HepG2 (cell line): Measurements from ENCODE around the gene VTI1B. TPM values are rescaled to one million over a fixed set of nuclear protein-coding genes. Genes with fewer than 3 reads are reported as not detected.

Source experiments
- BCLAF1 ChIP-seq: fragments of 450-650 bp; IDR thresholded peaks from 2 replicates; pipeline ENCODE4 v1.6.1; 2017; ENCODE audit warnings: mild to moderate bottlenecking
- CENPX ChIP-seq: sonication (generic); formaldehyde crosslinking; IDR thresholded peaks from 2 replicates; pipeline ENCODE4 v1.9.0; 2021; ENCODE audit warnings: mild to moderate bottlenecking, missing genetic modification reagents, moderate library complexity
- FIP1L1 ChIP-seq: fragments of 200-400 bp; formaldehyde crosslinking; IDR thresholded peaks from 2 replicates; pipeline ENCODE4 v1.6.1; 2018; ENCODE audit warnings: low read depth, mild to moderate bottlenecking, low read length, moderate library complexity, borderline replicate concordance; ENCODE audit not compliant: insufficient read depth
- GATAD1 ChIP-seq: IDR thresholded peaks from 2 replicates; pipeline ENCODE4 v1.6.1; 2016; ENCODE audit warnings: missing genetic modification reagents, missing compliant biosample characterization
- GATAD2A ChIP-seq: IDR thresholded peaks from 2 replicates; pipeline ENCODE4 v1.6.1; 2016
- HBP1 ChIP-seq: IDR thresholded peaks from 2 replicates; pipeline ENCODE4 v1.6.1; 2016; ENCODE audit warnings: low read depth, control low read depth
- JUNB ChIP-seq: sonication (generic); formaldehyde crosslinking; IDR thresholded peaks from 2 replicates; pipeline ENCODE4 v1.8.0; 2022; ENCODE audit warnings: missing genetic modification reagents, mild to moderate bottlenecking, borderline replicate concordance
- NFKB2 ChIP-seq: sonication (generic); formaldehyde crosslinking; IDR thresholded peaks from 2 replicates; pipeline ENCODE4 v1.4.0; 2020; ENCODE audit warnings: missing genetic modification reagents, borderline replicate concordance
- NFYC ChIP-seq: IDR thresholded peaks from 2 replicates; pipeline ENCODE4 v1.6.1; 2016; ENCODE audit warnings: missing genetic modification reagents, missing compliant biosample characterization
- NKX3-1 ChIP-seq: sonication (generic); formaldehyde crosslinking; IDR thresholded peaks from 2 replicates; pipeline ENCODE4 v1.5.0; 2020; ENCODE audit warnings: missing genetic modification reagents
- NR2C2 ChIP-seq: sonication (generic); formaldehyde crosslinking; IDR thresholded peaks from 2 replicates; pipeline ENCODE4 v1.4.0; 2020; ENCODE audit warnings: missing genetic modification reagents, mild to moderate bottlenecking, moderate library complexity, borderline replicate concordance
- NR3C1 ChIP-seq: sonication (generic); formaldehyde crosslinking; IDR thresholded peaks from 2 replicates; pipeline ENCODE4 v1.4.0; 2020; ENCODE audit warnings: missing genetic modification reagents
- REL ChIP-seq: sonication (generic); formaldehyde crosslinking; conservative IDR thresholded peaks from 2 replicates; pipeline ENCODE4 v1.8.0; 2022; ENCODE audit warnings: mild to moderate bottlenecking, missing genetic modification reagents, moderate library complexity
- SAFB2 ChIP-seq: sonication (generic); formaldehyde crosslinking; IDR thresholded peaks from 2 replicates; pipeline ENCODE4 v1.5.1; 2020; ENCODE audit warnings: missing genetic modification reagents, low read depth, mild to moderate bottlenecking, borderline replicate concordance
- SNAPC2 ChIP-seq: sonication (generic); formaldehyde crosslinking; IDR thresholded peaks from 2 replicates; pipeline ENCODE4 v1.8.1; 2022; ENCODE audit warnings: mild to moderate bottlenecking, missing genetic modification reagents
- TEAD3 ChIP-seq: optimal IDR thresholded peaks from 2 replicates; pipeline ENCODE3; 2016; ENCODE audit warnings: borderline replicate concordance
- TRIM24 ChIP-seq: sonication (generic); formaldehyde crosslinking; IDR thresholded peaks from 2 replicates; pipeline ENCODE4 v1.8.0; 2022; ENCODE audit warnings: mild to moderate bottlenecking, missing genetic modification reagents
- U2AF2 ChIP-seq: fragments of 200-400 bp; formaldehyde crosslinking; IDR thresholded peaks from 2 replicates; pipeline ENCODE4 v1.6.1; 2017; ENCODE audit warnings: low read depth, mild to moderate bottlenecking, low read length
- WIZ ChIP-seq: sonication (generic); formaldehyde crosslinking; IDR thresholded peaks from 2 replicates; pipeline ENCODE4 v1.5.1; 2020; ENCODE audit warnings: mild to moderate bottlenecking, missing genetic modification reagents
- XRCC5 ChIP-seq: fragments of 200-400 bp; formaldehyde crosslinking; optimal IDR thresholded peaks from 2 replicates; pipeline ENCODE3; 2017; ENCODE audit warnings: mild to moderate bottlenecking, low read length
- YEATS4 ChIP-seq: sonication (generic); formaldehyde crosslinking; IDR thresholded peaks from 2 replicates; pipeline ENCODE4 v1.4.0; 2020; ENCODE audit warnings: missing genetic modification reagents, borderline replicate concordance
- ZFAT ChIP-seq: sonication (generic); formaldehyde crosslinking; conservative IDR thresholded peaks from 2 replicates; pipeline ENCODE4 v1.8.1; 2023; ENCODE audit warnings: missing genetic modification reagents, inconsistent platforms
- ZFP1 ChIP-seq: IDR thresholded peaks from 2 replicates; pipeline ENCODE4 v1.6.1; 2016
- ZNF136 ChIP-seq: sonication (generic); formaldehyde crosslinking; IDR thresholded peaks from 2 replicates; pipeline ENCODE4 v1.8.1; 2022; ENCODE audit warnings: low read depth, mild to moderate bottlenecking, moderate library complexity, missing genetic modification reagents
- ZNF24 ChIP-seq: fragments of 450-650 bp; IDR thresholded peaks from 2 replicates; pipeline ENCODE4 v1.6.1; 2017; ENCODE audit warnings: antibody characterized with exemption, mild to moderate bottlenecking
- ZNF33B ChIP-seq: sonication (generic); formaldehyde crosslinking; IDR thresholded peaks from 2 replicates; pipeline ENCODE4 v1.5.1; 2020; ENCODE audit warnings: mild to moderate bottlenecking, missing genetic modification reagents
- ZNF678 ChIP-seq: sonication (generic); formaldehyde crosslinking; IDR thresholded peaks from 2 replicates; pipeline ENCODE4 v1.4.0; 2020; ENCODE audit warnings: mild to moderate bottlenecking, missing genetic modification reagents
- ZNF83 ChIP-seq: sonication (generic); formaldehyde crosslinking; IDR thresholded peaks from 2 replicates; pipeline ENCODE4 v1.4.0; 2020; ENCODE audit warnings: missing genetic modification reagents, mild to moderate bottlenecking, borderline replicate concordance
- polyA plus RNA-seq, 8 experiments: library from polyadenylated mRNA; depleted of rRNA in 3 of 8; stranded (reverse) in 7 of 8; unstranded in 1 of 8; fragments of >200 nt; fragmentation: Illumina TruSeq in 4 of 8; extraction: Trizol in 4 of 8; gene quantifications; 2 replicates each; pipeline versions ENCODE4 v1.2.1 to v1.2.3, GENCODE V29; 2011 to 2016; ENCODE audit warnings: low read depth in 4 of 8, missing spikeins in 1 of 8, mixed read lengths in 1 of 8; ENCODE audit not compliant: insufficient read depth in 1 of 8
- total RNA-seq, 5 experiments: library from RNA; depleted of rRNA; stranded (reverse); fragments of >200 nt; fragmentation: Illumina TruSeq; extraction: Trizol; gene quantifications; 2 replicates each; pipeline ENCODE4 v1.2.3, GENCODE V29; 2016; ENCODE audit warnings: low read depth in 1 of 5
- TF ChIP-seq, protein P1 (sequence below): sonication (generic); formaldehyde crosslinking; IDR thresholded peaks from 2 replicates; pipeline ENCODE4 v1.8.1; 2023; ENCODE audit warnings: mild to moderate bottlenecking, moderate library complexity, missing genetic modification reagents

The VTI1B gene
- total and polyA plus RNA-seq, 2 of the 13 experiments (the other 11 are each of a cell fraction or from before 2014, with no cell fraction given) = 39.0 to 103 TPM

DNA sequence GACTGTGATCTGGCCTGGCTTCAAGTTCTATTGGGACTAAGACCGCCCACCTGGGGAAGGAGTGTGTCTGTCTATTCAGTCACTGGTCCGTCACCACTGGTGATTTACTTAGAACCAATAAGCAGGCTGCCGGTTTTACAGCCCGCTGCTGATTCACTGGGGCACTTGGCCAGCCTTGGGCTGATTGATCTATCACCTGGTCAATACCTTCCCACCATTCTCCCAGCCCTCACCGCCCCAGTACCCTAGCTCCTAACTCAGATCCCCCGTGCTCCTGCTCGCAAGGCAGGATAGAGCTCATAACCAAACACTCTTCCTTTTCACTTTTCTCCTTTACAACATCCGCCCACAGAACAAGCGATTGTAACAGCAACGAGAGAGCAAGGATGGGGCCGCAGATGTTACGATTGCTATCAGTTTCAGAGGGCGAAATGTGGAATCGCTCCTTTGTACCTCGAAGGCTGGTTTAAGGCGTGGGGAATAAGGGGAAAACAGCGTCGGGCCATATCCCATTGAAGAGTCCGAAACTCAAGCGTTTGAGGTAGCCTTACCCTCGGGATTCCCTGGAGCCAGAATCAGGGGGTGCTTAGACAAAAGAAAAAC is 20.5 kb upstream of the VTI1B start (continued):
- no peak for TF ChIP-seq FIP1L1
- TF ChIP-seq ZNF136 = no peak
- TF ChIP-seq NFYC (CRISPR knock-in tag) = peak; percentile 80
- TF ChIP-seq U2AF2 = no peak
- no peak; the same call in 1 of the 2 replicates for TF ChIP-seq NFKB2 (CRISPR knock-in tag)
- no peak for TF ChIP-seq TRIM24
- TF ChIP-seq TEAD3 (CRISPR knock-in tag) = peak; percentile 22
- TF ChIP-seq GATAD1 (CRISPR knock-in tag) = peak; percentile 36; the same call in 1 of the 2 replicates
- no peak for TF ChIP-seq NR3C1 (CRISPR knock-in tag)
- TF ChIP-seq BCLAF1 = no peak
- TF ChIP-seq HBP1 = no peak
- TF ChIP-seq ZNF678 (CRISPR knock-in tag) = no peak
- no peak for TF ChIP-seq ZFP1 (CRISPR knock-in tag)
- TF ChIP-seq NR2C2 = no peak
- no peak for TF ChIP-seq ZNF24
- TF ChIP-seq NKX3-1 (CRISPR knock-in tag) = peak; percentile 18; the same call in 1 of the 2 replicates
- TF ChIP-seq XRCC5 = no peak
- no peak for TF ChIP-seq WIZ (CRISPR knock-in tag)
- peak; percentile 23; the same call in 1 of the 2 replicates for TF ChIP-seq YEATS4 (CRISPR knock-in tag)
- no peak for TF ChIP-seq REL (CRISPR knock-in tag)
- TF ChIP-seq CENPX (CRISPR knock-in tag) = no peak
- TF ChIP-seq SAFB2 (CRISPR knock-in tag) = no peak
- no peak for TF ChIP-seq ZFAT (CRISPR knock-in tag)
- TF ChIP-seq ZNF33B = no peak; the same call in 1 of the 2 replicates
- TF ChIP-seq GATAD2A (CRISPR knock-in tag) = peak; percentile 44
- no peak for TF ChIP-seq ZNF83 (CRISPR knock-in tag)
- TF ChIP-seq SNAPC2 (CRISPR knock-in tag) = 0 out of 2 replicates have a peak, but pooled peaks have one; percentile 66
- TF ChIP-seq, protein P1, sequence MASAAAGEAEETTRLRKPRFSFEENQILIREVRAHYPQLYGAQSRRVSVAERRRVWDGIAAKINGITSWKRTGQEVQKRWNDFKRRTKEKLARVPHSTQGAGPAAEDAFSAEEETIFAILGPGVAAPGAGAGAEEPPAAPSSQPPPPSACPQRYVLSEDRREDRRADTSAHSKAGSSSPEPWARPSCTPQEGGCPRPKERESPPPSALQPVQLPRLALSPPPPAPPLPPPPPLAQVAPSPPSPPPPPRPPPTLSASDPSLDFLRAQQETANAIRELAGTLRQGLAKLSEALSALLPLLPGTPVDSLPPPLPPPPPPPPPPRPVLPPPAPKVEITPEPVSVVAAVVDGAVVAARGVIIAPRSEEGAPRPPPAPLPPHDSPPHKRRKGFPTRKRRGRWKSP = no peak; the same call in 1 of the 2 replicates
- TF ChIP-seq JUNB (CRISPR knock-in tag) = no peak
